NAMALWA (cell line): Measurements from ENCODE around the gene HECTD2.
"Not testable (repeated sequence)": the region's sequence is repeated elsewhere in the genome, so short reads cannot be mapped to it uniquely, and the experiment has no call there.

ENCODE experiments used
- DNase-seq: peaks from one replicate; pipeline ENCODE4 v3.0.0-alpha.2; 2015; ENCODE audit warnings: low spot score

The HECTD2 gene

GRCh38 chr10:91409869-91410637, at the start of gene HECTD2:
HECTD2 (plus strand) TSS chr10:91410344; CDS start chr10:91410439, 95 bp downstream.
- peak; percentile 82 for DNase-seq

GRCh38 chr10:91360461-91360860, 49.7 kb upstream of the HECTD2 start:
- DNase-seq: no peak

- DNase-seq: not testable (repeated sequence)
Measured at GRCh38 chr10:91365519-91365918, 44.6 kb upstream of the HECTD2 start.

- DNase-seq: no peak
Measured at GRCh38 chr10:91366704-91367103, 43.4 kb upstream of the HECTD2 start.

- DNase-seq: no peak
Measured at GRCh38 chr10:91367127-91367531, 43.0 kb upstream of the HECTD2 start.

- no peak for DNase-seq
Measured at GRCh38 chr10:91367558-91367957, 42.6 kb upstream of the HECTD2 start.

GRCh38 chr10:91369978-91370589, 40.1 kb upstream of the HECTD2 start:
- peak; percentile 49 for DNase-seq

- DNase-seq: no peak
Measured at GRCh38 chr10:91374052-91374451, 36.1 kb upstream of the HECTD2 start.

GRCh38 chr10:91378061-91378460, 32.1 kb upstream of the HECTD2 start:
- peak; percentile 9 for DNase-seq

- no peak for DNase-seq
Measured at GRCh38 chr10:91380873-91381256, 29.3 kb upstream of the HECTD2 start.

GRCh38 chr10:91381257-91381891, 28.8 kb upstream of the HECTD2 start:
- DNase-seq: no peak

GRCh38 chr10:91385306-91386085, 24.6 kb upstream of the HECTD2 start:
- no peak for DNase-seq

GRCh38 chr10:91389636-91390512, 20.3 kb upstream of the HECTD2 start:
- DNase-seq: peak; percentile 85

- DNase-seq: not testable (repeated sequence)
Measured at GRCh38 chr10:91390513-91390825, 19.7 kb upstream of the HECTD2 start.

GRCh38 chr10:91391920-91392319, 18.2 kb upstream of the HECTD2 start:
- no peak for DNase-seq

GRCh38 chr10:91406322-91406721, 3.8 kb upstream of the HECTD2 start:
- no peak for DNase-seq

- peak; percentile 47 for DNase-seq
Measured at GRCh38 chr10:91409069-91409868, 875 bp upstream of the HECTD2 start.

- peak; percentile 31 for DNase-seq
Measured at GRCh38 chr10:91410638-91411371, 661 bp downstream of the HECTD2 start.

GRCh38 chr10:91411621-91412020, 1.5 kb downstream of the HECTD2 start:
- no peak for DNase-seq
